Tibial nerve (tissue), 4 donors: ENCODE results near the gene OR14K1.

Experiments
- CTCF ChIP-seq, 5 experiments: fragments of 200-600 bp in 3 of 5; fragments of 450-650 bp in 2 of 5; sonication (generic) in 3 of 5; IDR thresholded peaks; one replicate each; pipeline ENCODE4 v1.5.1; 2016 to 2019; ENCODE audit warnings: antibody characterized with exemption in 5 of 5, mild to moderate bottlenecking in 3 of 5, moderate library complexity in 2 of 5
- EP300 ChIP-seq, 2 donors: sonication (generic); formaldehyde crosslinking; IDR thresholded peaks; one replicate each; pipeline ENCODE4 v1.6.1; 2017; ENCODE audit warnings: antibody characterized with exemption in 2 of 2, mild to moderate bottlenecking in 1 of 2

GRCh38 chr1:247748041-247748440 lies 9.6 kb downstream of the OR14K1 start, which contains the start of gene OR14A2:
- no peak for TF ChIP-seq CTCF (IDR thresholded peaks at IDR 0.05)
- no peak for TF ChIP-seq EP300 (IDR thresholded peaks at IDR 0.05)
